PC-3 (cell line): ENCODE measurements around the gene CIZ1.

Source experiments
- EZH2 ChIP-seq: fragments of 300-600 bp; sonication (generic); IDR thresholded peaks from one replicate; pipeline ENCODE4 v1.6.1; 2017; ENCODE audit warnings: antibody characterized with exemption, mild to moderate bottlenecking, low read length; ENCODE audit not compliant: unreplicated experiment
- TF ChIP-seq, protein P1 (sequence below): fragments of 300-600 bp; sonication (generic); conservative IDR thresholded peaks from 2 replicates; pipeline ENCODE4 v1.5.1; 2017; ENCODE audit warnings: antibody characterized with exemption, low read depth, mild to moderate bottlenecking, low read length

DNA sequence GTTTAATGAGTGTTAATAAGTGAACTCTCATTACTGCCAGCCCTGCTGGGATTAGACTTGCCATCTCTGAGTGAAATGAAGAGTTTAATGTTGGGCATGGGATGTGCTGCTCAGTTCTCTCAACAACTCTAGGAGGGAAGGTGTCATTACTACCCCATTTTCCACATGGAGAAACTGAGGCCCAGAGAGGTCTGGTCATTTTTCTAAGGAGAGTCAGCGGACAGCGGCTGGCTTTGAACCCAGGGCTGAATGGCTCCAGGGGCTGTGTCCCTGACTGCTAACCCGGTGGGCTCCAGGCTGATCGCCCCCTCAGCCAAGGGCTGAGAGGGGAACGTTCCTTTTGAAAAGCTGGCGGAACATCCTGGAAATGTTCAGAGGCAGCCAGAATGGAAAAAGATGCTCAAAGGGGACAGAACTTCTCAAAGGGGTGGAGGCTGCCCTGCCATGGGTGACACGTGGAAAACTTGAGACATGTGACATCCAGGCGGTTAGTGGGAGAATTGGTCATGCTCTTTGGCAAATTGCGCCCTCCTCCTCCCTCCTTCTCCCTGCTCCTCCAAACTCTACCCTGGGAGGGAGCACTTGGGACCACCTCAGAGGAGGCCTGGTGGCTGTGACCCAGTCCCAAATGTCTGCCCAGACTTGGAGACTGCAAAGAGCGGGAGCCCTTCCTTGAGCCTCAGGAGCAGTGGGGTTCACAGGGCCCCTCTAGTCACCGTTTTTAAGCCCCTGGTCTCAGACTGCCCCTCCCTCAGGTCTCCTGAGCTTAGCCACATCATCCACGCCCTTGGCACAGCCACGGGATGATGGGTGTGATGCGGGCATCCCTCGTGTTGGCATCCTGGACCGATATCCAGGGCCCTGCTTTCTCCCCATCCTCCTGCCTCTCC, 40.5 kb upstream of the CIZ1 start:
- TF ChIP-seq, protein P1, sequence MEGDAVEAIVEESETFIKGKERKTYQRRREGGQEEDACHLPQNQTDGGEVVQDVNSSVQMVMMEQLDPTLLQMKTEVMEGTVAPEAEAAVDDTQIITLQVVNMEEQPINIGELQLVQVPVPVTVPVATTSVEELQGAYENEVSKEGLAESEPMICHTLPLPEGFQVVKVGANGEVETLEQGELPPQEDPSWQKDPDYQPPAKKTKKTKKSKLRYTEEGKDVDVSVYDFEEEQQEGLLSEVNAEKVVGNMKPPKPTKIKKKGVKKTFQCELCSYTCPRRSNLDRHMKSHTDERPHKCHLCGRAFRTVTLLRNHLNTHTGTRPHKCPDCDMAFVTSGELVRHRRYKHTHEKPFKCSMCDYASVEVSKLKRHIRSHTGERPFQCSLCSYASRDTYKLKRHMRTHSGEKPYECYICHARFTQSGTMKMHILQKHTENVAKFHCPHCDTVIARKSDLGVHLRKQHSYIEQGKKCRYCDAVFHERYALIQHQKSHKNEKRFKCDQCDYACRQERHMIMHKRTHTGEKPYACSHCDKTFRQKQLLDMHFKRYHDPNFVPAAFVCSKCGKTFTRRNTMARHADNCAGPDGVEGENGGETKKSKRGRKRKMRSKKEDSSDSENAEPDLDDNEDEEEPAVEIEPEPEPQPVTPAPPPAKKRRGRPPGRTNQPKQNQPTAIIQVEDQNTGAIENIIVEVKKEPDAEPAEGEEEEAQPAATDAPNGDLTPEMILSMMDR, result no peak
- no peak for TF ChIP-seq EZH2
